Keratinocyte (primary cell): ENCODE results near the gene CCDC194.

Experiments
- CTCF ChIP-seq, 3 experiments: IDR thresholded peaks in 1 of 3; conservative IDR thresholded peaks in 1 of 3; optimal IDR thresholded peaks in 1 of 3; 2 replicates in 2 of 3; 3 replicates in 1 of 3; pipeline versions ENCODE3 to v1.5.1; 2011; ENCODE audit warnings: low read length in 3 of 3, mild to moderate bottlenecking in 3 of 3, moderate library complexity in 2 of 3, control low read depth in 1 of 3, inconsistent platforms in 1 of 3; ENCODE audit not compliant: insufficient read depth in 2 of 3; ENCODE audit errors: extremely low read depth in 1 of 3
- EZH2 ChIP-seq: IDR thresholded peaks from one replicate; pipeline ENCODE4 v1.6.1; 2012; ENCODE audit warnings: inconsistent platforms, mild to moderate bottlenecking, low read length, moderate library complexity

DNA sequence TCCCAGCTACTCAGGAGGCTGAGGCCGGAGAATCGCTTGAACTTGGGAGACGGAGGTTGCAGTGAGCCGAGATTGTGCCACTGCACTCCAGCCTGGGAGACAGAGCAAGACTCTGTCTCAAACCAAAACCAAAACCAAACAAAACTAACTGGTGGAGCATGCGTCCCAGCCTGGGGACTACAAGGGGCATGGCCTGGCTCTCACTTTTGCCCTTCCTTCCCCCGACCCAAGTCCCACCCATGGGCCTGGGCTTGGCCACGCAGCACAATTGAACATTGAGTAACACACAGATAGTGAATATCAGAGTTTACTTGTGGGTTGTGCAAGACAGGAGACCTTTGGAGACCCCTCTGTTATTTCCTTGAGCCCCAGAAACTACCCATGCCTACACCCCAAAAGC lies 41.2 kb upstream of the CCDC194 start:
- TF ChIP-seq CTCF (optimal IDR thresholded peaks at IDR 0.05 in 1 of 3, IDR thresholded peaks at IDR 0.05 in 1 of 3, conservative IDR thresholded peaks at IDR 0.05 in 1 of 3; ENCODE audit: extremely low read depth in 1 of 3, insufficient read depth in 2 of 3, low read length in 3 of 3) (no peak), EZH2 (no peak)
